ENCODE results near the gene NUDT1. TPM values are rescaled to one million over a fixed set of nuclear protein-coding genes. Genes with fewer than 3 reads are reported as not detected.

NUDT1 gene
- total RNA-seq, 3 donors from 2014 or later (not counting 1 experiment from before 2014, with no cell fraction given) = 17.9 to 19.2 (median 18.2) TPM

DNA sequence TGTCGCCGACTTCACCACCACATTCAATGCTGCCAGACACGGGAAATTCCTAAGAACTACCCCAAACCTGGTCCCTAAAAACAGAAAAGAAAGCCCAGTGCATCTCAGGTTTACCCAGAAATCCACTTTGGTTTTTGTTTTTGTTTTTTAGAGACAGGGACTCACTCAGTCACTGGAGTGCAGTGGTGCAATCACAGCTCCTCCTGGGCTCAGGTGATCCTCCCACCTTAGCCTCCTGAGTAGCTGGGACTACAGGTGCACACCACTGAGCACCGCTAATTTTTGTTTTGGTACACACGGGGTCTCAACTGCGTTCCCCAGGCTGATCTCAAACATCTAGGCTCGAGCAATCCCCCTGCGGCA is 32.1 kb upstream of the NUDT1 start:
- no peaks in the 10 kb centered on the region for H3K4me1 ChIP-seq (ENCODE audit: control insufficient read depth, insufficient read depth, low read length)
- no peak overlapping the region for H3K27ac ChIP-seq (ENCODE audit: low read length)
- DNase-seq = no peak
- H3K36me3 ChIP-seq (ENCODE audit: control insufficient read depth, insufficient read depth, low read length) = peaks cover 37% of the 10 kb centered on the region
- H3K4me3 Mint-ChIP-seq = no peak overlapping the region
- H3K4me1 Mint-ChIP-seq = peaks cover 0 to 5% of the 10 kb centered on the region in 2 donors
- H3K9me3 ChIP-seq (ENCODE audit: control insufficient read depth, insufficient read depth, low read length) = no peaks in the 10 kb centered on the region
- H3K27ac Mint-ChIP-seq = no peak overlapping the region
- H3K36me3 Mint-ChIP-seq = peaks cover 7% of the 10 kb centered on the region
- no peak overlapping the region for H3K4me3 ChIP-seq (ENCODE audit: low read length)
- TF ChIP-seq, protein P1, sequence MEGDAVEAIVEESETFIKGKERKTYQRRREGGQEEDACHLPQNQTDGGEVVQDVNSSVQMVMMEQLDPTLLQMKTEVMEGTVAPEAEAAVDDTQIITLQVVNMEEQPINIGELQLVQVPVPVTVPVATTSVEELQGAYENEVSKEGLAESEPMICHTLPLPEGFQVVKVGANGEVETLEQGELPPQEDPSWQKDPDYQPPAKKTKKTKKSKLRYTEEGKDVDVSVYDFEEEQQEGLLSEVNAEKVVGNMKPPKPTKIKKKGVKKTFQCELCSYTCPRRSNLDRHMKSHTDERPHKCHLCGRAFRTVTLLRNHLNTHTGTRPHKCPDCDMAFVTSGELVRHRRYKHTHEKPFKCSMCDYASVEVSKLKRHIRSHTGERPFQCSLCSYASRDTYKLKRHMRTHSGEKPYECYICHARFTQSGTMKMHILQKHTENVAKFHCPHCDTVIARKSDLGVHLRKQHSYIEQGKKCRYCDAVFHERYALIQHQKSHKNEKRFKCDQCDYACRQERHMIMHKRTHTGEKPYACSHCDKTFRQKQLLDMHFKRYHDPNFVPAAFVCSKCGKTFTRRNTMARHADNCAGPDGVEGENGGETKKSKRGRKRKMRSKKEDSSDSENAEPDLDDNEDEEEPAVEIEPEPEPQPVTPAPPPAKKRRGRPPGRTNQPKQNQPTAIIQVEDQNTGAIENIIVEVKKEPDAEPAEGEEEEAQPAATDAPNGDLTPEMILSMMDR (IDR thresholded peaks at IDR 0.05) = no peak
- intact Hi-C loops (cut with micrococcal nuclease) = no loop called here
- no peaks in the 10 kb centered on the region for H3K27me3 Mint-ChIP-seq (ENCODE audit: low read depth in 2 of 2)
- no peaks in the 10 kb centered on the region for H3K27me3 ChIP-seq (ENCODE audit: control insufficient read depth, insufficient read depth, low read length)
- 76% methylated on average over 8 of the region's 8 CpGs for whole genome bisulfite sequencing (ENCODE audit: insufficient coverage)
- ATAC-seq = no peak
- no peaks in the 10 kb centered on the region for H3K9me3 Mint-ChIP-seq

DNA sequence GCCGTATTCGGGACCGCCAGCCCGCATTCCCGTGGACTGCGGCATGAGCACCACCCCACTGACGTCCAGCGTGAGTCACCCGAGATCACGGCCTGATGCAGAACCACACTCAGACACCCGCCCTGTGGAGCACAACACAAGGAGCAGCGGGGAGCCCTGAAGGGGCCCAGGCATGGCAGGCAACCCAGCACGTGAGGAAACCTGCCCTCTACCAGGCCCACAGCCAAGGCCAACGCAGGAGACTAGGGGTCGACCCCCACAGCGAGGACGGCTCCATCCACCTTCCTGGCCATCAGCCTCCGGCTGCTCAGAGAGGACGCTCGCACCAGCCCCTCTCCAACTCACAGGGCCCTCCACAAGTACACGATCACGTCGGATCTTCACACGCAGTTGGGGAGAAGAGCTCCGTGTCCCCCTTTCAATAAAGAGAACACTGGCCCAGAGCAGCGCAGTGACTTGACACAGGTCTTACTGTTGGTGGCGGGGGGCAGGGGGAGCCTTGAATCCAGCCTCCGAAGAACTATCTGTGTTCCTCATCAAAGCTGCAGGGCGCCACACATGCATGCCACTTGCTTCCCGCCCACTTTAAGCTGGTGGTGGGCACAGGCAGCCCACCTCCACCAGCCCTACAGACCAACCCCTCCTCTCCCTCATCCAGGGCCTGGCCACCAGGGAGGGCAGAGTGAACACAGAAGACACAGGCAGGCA is 31.3 kb upstream of the NUDT1 start:
- no peak overlapping the region for H3K4me3 Mint-ChIP-seq
- Histone ChIP-seq H3K4me1 (ENCODE audit: control insufficient read depth, insufficient read depth, low read length) (no peaks in the 10 kb centered on the region), H3K4me3 (ENCODE audit: low read length) (no peak overlapping the region), H3K9me3 (ENCODE audit: control insufficient read depth, insufficient read depth, low read length) (no peaks in the 10 kb centered on the region), H3K27ac (ENCODE audit: low read length) (no peak overlapping the region), H3K27me3 (ENCODE audit: control insufficient read depth, insufficient read depth, low read length) (no peaks in the 10 kb centered on the region), H3K36me3 (ENCODE audit: control insufficient read depth, insufficient read depth, low read length) (peaks cover 39% of the 10 kb centered on the region)
- no peak overlapping the region for H3K27ac Mint-ChIP-seq
- TF ChIP-seq, protein P1 (IDR thresholded peaks at IDR 0.05) = no peak
- intact Hi-C loops (cut with micrococcal nuclease) = no loop called here
- no peaks in the 10 kb centered on the region for H3K9me3 Mint-ChIP-seq
- H3K36me3 Mint-ChIP-seq = peaks cover 7% of the 10 kb centered on the region
- WGBS (ENCODE audit: insufficient coverage) = 96% methylated on average over 30 of the region's 30 CpGs
- peaks cover 0 to 5% of the 10 kb centered on the region in 2 donors for H3K4me1 Mint-ChIP-seq
- DNase-seq (no peak), ATAC-seq (no peak)
- H3K27me3 Mint-ChIP-seq (ENCODE audit: low read depth in 2 of 2) = no peaks in the 10 kb centered on the region

DNA sequence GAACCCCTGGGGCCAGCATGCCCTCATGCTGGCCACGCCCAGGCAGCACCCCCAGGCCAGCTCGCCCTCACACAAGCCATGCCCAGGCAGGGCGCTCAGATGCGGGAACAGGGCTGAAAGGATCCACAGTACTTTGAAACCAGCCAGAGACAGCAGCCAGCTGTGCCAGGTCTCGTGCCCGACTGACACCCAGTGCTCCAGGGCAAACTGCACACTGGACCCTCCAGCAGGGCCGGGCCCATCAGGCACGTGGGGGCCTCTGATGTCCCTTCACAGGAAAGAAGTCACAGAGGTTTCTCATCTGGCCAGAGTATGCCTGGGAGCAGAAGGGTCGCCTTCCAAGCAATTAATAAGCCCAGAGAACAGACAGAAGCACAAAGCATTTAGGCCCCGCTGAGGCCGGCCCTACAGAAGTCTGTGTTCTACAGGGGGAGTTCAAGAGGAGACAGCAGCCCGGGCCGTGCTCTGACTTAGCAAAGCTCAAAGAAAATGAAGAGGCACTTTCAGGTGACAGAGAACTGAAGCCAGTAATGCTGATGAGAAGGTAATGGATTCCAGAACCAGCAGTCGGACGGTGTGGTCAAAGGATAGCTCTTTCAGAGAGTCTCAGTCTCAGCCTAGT is 30.7 kb upstream of the NUDT1 start:
- Mint-ChIP-seq H3K36me3 (peaks cover 7% of the 10 kb centered on the region), H3K27me3 (ENCODE audit: low read depth in 2 of 2) (no peaks in the 10 kb centered on the region), H3K9me3 (no peaks in the 10 kb centered on the region), H3K4me3 (no peak overlapping the region), H3K27ac (no peak overlapping the region), H3K4me1 (peaks cover 0 to 5% of the 10 kb centered on the region in 2 donors)
- TF ChIP-seq, protein P1 (IDR thresholded peaks at IDR 0.05) = no peak
- Histone ChIP-seq H3K4me3 (ENCODE audit: low read length) (no peak overlapping the region), H3K27ac (ENCODE audit: low read length) (no peak overlapping the region), H3K27me3 (ENCODE audit: control insufficient read depth, insufficient read depth, low read length) (no peaks in the 10 kb centered on the region), H3K9me3 (ENCODE audit: control insufficient read depth, insufficient read depth, low read length) (no peaks in the 10 kb centered on the region), H3K4me1 (ENCODE audit: control insufficient read depth, insufficient read depth, low read length) (no peaks in the 10 kb centered on the region), H3K36me3 (ENCODE audit: control insufficient read depth, insufficient read depth, low read length) (peaks cover 45% of the 10 kb centered on the region)
- DNase-seq (no peak), ATAC-seq (no peak)
- WGBS (ENCODE audit: insufficient coverage) = 92% methylated on average over 15 of the region's 15 CpGs
- intact Hi-C loops (cut with micrococcal nuclease) = no loop called here

Measured in natural killer cell (primary cell).